ENCODE data around the gene TRNP1.
"Not testable (repeated sequence)": the region's sequence is repeated elsewhere in the genome, so short reads cannot be mapped to it uniquely, and the experiment has no call there.

TRNP1 gene, protein sequence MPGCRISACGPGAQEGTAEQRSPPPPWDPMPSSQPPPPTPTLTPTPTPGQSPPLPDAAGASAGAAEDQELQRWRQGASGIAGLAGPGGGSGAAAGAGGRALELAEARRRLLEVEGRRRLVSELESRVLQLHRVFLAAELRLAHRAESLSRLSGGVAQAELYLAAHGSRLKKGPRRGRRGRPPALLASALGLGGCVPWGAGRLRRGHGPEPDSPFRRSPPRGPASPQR

GRCh38 chr1:26993237-26994019 lies at the start of gene TRNP1:
Gene TRNP1 (plus strand): TSS chr1:26993692. CDS start chr1:26993787, 95 bp downstream.
- peak; percentile 28 to 32 for DNase-seq

GRCh38 chr1:26945138-26945537 lies 48.4 kb upstream of the TRNP1 start:
- DNase-seq, result no peak

GRCh38 chr1:26945728-26946127 lies 47.8 kb upstream of the TRNP1 start:
- DNase-seq, result no peak

GRCh38 chr1:26946270-26946669 lies 47.2 kb upstream of the TRNP1 start:
- no peak for DNase-seq

DNA sequence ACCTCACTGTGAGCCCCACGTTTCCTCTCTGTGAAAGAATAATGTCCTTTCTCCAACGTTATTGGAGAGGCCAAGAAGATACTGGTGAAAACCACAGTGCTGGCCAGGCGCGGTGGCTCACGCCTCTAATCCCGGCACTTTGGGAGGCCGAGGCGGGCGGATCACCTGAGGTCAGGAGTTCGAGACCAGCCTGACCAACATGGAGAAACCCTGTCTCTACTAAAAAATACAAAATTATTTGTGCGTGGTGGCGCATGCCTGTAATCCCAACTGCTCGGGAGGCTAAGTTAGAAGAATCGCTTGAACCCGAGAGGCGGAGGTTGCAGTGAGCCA lies 44.8 kb upstream of the TRNP1 start:
- not testable (repeated sequence) for DNase-seq

DNA sequence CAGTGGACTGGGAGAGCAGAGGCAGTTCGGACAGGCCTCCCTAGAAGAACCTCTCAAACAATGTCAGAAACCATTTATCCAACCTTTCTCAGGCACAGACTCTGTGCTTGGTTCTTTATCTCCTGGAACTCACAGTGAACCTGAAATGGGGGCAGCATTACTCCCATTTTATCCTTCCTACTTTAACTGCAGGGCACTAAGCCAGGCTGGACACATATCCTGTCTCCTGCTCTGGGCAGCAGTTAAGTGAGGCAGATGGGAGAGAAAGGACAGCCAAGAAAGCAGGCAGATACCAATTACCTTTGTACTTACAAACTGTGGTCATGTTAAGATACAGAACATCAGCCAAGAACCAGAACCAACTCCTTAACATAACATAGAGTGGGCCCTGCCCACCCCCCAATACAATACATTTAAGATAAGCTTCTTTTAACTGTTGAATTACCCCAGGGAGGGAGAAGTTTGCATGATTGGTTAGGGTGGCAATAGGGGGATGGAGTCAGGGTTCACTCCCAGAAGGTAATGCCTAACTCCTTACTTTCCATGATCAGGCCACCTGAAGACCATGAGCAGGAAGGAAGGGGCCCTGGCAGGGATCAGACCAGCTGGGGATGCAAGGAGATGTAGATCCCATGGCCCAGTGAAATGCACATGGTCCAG lies 44.1 kb upstream of the TRNP1 start:
- DNase-seq, result no peak

GRCh38 chr1:26949926-26950319 lies 43.6 kb upstream of the TRNP1 start:
- DNase-seq, result no peak

- DNase-seq, result no peak
Observed at GRCh38 chr1:26950602-26951001, 42.9 kb upstream of the TRNP1 start.

GRCh38 chr1:26951216-26951615 lies 42.3 kb upstream of the TRNP1 start:
- DNase-seq, result no peak

GRCh38 chr1:26951821-26952497 lies 41.5 kb upstream of the TRNP1 start:
- DNase-seq, result no peak

- DNase-seq, result no peak
Observed at GRCh38 chr1:26953374-26953773, 40.1 kb upstream of the TRNP1 start.

- DNase-seq, result no peak
Observed at GRCh38 chr1:26956321-26956720, 37.2 kb upstream of the TRNP1 start.

DNA sequence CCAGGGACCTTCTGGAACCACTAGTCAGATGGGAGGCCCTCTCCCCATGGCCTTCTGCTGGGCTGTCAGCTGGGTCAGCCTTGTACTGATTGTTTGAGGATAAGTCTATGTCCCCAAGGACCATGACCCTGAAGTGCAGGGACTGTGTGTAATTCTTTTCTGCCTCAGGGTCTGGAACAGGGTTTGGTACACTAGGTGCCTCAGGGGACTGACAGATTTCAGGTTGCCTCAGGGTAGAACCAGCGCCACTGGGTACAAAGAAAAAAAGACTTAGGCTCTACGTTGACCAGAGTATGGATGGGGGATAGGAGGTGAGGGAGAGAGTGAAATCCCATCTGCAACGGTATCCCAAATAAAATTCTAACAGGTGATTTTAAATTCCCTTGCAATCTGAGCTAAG lies 36.2 kb upstream of the TRNP1 start:
- DNase-seq, result no peak

GRCh38 chr1:26959270-26959669 lies 34.2 kb upstream of the TRNP1 start:
- no peak for DNase-seq

DNA sequence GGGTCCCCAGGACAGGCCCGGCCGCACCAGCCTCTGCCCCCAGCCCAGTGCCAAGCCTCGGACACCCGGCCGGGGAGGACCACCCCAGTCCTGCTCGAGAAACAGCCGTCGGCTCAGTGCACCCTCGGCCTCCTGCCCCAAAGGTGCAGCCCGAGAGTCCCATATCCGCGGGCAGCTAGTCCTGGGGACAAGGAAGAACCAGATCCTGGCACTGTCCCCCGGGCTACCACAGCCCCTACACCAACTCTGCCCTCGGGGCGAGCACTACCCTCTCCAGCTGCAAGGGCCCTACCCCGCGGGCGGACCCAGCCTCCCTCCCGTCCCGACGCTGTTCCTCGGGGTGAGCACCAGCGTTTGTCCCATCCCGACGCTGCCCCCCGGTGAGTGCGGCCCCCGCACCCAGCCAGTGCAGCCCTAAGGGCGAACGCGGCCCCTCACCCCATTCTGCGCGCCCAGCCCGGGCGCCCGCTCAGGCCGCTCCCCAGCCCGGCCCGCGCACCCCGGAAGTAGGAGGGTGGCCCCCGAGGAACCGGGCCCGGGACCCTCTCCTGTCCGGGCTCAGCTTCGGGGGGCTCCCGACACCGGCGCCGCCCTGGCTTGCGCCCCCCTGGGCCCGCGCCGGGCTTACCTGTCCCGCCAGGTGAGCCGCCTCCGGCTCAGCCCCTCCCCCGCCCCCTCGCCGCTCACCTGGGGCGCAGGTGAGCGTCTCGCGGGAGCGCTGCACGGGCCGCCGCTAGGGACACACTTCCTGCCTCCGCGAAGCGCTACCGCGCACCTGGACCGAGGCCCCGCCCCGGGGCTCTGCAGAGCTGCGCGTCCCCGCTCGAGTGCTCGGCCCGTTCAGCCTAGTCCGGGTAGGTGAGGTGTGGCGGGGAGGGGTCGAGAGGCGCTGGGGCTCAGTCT lies 33.5 kb upstream of the TRNP1 start, which contains the start of gene KDF1:
TSS of gene KDF1 (minus strand) at position 747 of the 903 bp plus-strand sequence. CDS start 8,088 bp downstream, outside the sequence.
- DNase-seq, result peak; percentile 53 to 79

DNA sequence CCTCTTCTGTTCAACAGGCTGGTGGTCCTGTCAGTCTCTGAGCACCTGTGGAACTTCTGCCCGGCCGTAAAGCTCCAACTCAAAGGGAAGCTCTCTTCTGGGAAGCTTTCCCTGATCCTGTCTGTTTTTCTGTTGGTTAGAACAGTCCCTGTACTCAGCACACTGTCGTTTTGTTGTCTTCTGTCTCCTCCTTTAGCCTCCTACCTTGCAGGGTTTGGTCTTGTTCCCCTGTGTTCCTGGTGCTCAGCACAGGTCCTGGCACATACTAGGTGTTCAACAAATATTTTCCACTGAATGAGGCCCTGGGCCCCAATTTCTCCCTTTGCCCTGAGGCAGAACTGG lies 32.9 kb upstream of the TRNP1 start:
- no peak for DNase-seq

DNA sequence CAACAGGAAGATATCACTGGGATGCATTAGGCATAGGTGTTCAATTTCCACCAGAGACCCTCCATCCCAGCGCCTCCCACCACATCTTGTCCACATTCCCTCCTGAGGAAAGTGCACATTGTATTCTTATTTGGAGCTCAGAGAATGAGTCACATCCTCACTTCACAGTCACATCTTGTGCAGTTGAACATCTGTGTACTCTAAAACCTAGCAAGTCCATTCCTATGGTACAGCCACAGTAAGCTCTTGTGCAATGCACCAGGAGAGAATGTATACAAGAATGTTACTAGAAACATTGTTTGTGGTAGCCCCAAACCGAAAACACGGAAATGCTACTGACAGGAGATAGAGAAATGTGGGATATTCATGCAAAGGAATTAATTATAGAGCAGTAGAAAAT lies 31.7 kb upstream of the TRNP1 start:
- DNase-seq, result no peak

DNA sequence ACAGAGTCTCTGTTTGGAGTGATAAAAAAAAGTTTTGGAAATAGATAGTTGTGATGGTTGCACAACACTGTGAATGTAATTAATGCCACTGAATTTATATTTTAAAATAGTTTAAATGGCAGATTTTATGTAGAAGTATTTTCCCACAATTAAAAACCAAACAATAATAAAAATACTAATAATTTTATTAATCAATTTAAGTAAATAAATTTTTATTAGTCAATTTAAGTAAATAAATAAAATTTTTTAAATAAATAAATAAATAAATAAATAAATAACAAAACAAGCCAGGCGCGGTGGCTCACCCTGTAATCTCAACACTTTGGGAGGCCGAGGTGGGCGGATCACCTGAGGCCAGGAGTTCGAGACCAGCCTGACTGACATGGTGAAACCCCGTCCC lies 28.3 kb upstream of the TRNP1 start:
- DNase-seq, result no peak

DNA sequence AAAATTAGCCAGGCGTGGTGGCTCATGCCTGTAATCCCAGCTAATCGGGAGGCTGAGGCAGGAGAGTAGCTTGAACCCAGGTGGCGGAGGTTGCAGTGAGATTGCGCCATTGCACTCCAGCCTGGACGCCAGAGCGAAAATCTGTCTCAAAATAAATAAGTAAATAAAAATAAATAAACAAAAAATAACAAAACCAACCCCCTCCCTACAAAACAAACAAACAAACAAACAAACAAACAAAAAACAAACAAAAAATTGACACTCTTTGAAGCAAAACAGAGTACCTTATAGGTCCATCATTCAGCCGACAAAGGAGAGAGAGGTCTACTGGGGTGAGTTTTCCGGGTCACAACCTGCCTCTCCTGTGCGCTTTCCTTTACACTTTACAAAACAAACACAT lies 27.9 kb upstream of the TRNP1 start:
- DNase-seq, result no peak

- no peak for DNase-seq
Observed at GRCh38 chr1:26970810-26971209, 22.7 kb upstream of the TRNP1 start.

GRCh38 chr1:26971590-26971989 lies 21.9 kb upstream of the TRNP1 start:
- no peak for DNase-seq

DNA sequence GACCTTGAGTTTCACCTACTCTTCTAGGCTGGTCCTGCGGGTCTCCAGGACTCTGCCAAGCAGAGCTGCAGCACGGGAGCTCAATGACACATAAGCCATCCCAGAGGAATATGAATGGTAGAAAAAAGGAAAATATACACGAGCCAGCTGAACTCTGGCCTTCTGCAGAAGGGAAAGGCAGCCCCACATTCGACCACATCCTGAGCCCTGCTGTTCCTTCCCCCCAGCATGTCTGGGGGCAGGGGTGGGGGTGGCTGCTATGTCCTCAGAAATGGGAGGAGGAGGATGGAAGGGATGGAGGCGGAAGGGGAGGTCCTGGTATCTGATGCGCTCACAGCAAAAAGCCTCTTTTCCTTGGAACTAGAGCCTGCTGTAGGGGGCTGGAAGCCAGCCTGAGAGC lies 21.1 kb upstream of the TRNP1 start:
- DNase-seq, result no peak

GRCh38 chr1:26972821-26973220 lies 20.7 kb upstream of the TRNP1 start:
- no peak for DNase-seq
